HG03571 (cell line): ENCODE measurements around the gene TANC1.
"Not testable (repeated sequence)": the region's sequence is repeated elsewhere in the genome, so short reads cannot be mapped to it uniquely, and the experiment has no call there.

Experiments used
- ATAC-seq: cut with Tn5 transposase; IDR thresholded peaks from one replicate; pipeline ENCODE4 v1.9.1; 2021; ENCODE audit not compliant: unreplicated experiment

Gene TANC1

DNA sequence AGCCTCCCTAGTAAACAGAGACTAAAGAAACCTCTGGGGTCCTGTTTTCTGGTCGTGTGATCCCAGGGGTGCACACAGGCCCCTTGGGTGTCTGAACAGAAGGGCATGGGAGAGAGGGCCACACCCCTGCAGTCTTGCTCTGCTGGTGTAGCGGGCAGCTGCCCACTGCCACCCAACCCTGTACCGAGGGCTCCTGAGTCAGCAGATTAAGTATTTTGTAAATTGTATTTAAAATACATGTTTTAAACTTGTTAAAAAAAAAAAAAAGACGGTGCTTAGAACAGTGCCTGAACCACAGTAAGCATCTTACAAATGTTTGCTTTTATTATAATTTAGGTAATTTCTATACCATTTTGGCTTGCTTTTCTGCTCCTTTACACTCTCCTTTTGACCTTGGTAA, 113.7 kb downstream of the TANC1 start:
- ATAC-seq, result no peak

DNA sequence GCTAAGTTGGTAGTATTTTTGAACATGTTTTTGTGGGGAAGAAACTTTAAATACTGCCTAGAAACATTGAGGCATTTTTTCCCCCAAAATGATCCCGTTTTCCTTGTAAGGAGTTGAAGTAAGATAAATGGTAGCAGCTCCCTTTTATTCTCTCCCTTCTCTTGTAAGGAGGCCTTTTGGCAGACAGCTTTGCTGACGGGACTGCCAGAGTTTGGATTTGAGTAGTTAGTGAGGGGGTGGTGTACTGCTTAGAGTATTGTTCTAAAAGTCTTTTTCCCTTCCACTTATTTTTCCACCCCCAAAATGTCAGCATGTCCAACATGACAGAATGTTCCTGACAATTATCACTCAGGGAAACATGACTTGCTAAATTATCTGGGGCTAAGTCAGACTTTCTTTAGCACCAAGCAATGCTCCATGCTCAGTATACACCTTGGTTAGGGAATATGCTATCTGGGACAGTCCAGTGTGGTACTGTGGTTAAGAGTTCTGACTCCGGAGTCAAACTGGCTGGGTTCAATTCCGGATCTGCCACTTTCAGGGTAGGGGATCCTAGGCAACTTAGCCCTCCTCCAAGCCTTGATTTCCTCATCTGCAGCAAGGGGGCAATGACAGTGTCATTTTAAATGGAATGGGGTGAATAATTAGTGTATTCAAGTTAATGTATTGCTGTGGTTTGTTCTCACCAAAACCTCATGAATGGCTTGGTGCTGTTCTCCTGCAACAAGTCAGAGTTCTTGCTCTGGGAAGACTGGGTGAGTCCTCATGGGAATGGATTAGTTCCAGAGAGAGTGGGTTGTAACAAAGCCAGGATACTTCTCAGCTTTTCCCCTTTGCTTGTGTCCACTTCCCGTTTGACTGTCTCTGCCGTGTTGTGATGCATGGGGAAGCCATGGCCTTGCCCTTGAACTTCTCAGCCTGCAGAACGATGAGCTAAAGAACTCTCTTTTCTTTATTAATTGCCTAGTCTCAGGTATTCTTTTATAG, 116.2 kb downstream of the TANC1 start:
- no peak for ATAC-seq

DNA sequence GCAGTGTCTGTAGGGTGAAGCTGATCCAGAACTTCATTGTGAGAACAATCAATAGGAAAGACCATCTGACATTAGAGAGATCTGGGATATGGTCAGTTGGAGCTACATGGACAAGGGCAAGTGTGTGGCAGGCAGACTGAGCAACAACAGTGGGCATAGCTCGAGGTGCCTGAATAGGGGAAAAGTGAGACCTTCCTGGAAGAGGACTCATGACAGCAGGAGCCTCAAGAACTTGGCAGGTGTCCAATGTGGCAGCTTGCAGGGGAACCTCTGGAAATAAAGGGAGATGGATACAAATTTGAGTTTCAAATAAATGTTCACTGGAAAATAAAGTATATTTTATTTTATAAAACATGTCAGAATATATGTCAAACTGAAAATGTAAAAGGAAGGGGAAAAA, 117.9 kb downstream of the TANC1 start:
- no peak for ATAC-seq

DNA sequence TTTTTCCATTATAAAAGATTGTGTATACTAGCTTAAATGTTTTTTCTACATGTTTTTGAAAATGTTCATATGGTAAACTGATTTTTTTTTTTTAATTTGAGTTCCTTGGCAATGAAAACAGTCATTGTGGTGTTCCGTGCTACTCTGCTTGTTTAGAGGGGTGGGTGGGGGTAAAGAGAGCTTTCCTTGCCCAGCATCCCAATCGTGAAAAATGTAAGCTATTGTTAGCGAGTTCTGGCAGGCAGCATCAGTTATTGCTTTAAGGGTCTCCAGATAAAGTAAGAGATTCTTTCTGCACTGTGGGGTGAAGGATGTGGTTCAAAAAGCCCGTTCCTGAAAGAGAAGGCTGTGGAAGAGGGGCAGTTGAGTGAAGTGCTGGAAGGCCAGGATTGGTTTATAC, 118.4 kb downstream of the TANC1 start:
- ATAC-seq, result no peak

DNA sequence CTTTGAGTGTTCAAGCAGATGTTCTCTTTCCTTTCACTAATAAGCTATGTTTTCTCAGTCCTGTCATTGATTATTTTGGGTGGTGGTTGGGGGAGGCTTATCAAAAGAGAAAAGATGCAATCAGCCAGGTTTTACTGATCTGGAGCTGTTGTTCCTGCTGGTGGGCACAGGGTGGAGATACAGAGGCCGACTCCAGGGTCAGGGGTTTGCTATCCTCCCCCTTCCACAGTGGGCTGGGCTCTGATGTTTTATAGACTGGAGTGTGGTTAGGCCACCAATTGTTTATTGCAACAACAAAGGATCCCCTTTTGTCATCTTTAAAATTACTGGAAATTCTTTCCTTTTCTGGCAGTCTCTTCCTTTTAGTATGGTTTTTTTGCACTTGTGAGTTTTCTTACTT, 120.5 kb downstream of the TANC1 start:
- ATAC-seq, result no peak

DNA sequence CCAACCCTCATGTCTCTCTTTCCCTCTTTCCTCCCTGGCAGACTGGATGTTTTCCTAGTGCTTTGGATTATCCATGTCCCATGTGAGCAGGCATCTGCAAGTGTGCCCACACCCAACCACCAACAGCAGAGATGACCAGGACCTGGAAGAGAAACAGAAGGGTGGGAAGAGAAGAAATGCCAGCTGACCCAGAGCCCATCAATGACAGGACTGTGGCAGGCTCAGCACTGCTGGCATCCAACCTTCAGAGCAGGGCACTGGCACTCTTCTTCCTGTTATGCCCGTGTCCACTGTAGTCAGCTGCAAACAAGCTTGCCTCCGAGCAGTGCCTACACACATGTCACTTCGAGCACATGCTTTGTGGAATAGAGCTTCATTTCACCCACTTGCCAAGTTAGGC, 121.1 kb downstream of the TANC1 start:
- ATAC-seq, result no peak

DNA sequence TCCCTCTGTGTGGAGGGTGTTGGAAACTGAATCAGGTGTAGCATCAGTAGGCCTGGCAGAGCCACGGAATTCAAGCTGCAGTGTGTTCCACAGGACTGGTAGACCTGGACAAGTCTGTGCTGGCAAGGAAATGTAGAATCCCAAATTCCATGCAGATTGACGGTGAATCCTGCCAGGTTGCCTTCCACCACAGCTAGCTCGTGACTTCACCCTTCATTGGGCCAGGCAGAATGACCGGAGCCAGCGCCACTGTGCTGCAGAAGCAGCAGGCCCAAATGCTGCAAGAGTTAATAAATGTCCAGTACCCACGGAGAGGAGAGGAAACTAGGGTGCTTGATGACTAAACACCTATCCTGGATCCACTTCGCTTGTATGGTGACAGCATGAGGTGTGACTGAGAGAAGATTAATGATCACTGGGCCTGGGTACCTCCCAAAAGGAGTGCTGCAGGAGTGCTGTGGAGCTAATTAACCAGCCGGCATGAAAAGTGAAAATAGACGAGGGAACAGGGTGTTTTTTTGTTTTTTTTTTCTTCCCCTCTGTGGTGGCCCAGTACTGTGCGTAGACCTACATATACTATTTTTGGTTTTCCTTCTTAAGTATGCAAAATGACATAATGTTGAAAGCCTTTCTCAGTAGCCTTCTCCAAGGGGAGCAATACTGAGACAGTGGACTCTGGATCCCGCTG, 122.2 kb downstream of the TANC1 start:
- ATAC-seq, result no peak

DNA sequence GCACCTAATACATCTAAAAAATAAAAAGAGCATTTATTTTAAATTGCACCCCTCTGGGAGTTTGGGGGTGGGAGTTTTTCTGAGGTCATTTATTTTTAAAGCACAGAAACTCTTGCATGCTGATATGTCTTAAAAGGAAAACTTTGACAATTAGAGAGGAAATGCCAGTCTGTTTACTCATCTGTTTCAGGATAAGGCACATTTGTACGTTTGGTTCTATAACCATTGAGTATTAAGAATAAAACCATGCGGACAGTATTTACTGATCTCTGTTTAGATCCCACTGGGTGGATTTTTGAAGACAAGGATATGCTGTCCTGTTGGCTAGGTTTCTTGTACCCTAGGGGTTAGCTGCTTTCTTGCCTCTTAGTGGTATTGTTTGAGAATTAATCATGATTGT, 122.9 kb downstream of the TANC1 start:
- no peak for ATAC-seq

DNA sequence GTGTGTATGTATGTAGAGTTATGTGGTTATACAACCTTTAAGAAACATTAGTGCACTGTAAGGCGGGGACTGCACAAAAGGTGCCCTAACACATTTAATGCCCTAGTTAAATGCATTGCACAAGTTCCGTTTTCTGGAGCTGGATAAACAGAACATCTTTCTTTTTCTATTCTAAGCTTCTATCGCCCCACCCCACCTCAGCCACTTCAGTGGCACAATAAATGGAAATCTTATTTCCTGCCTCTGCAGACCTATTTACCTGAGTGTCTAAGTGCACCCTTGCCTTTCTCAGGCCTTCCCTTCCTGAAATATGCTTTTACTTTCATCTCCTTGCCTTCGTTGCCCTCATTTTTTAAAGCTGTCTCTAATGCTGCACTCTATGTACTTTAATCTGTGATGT, 123.5 kb downstream of the TANC1 start:
- no peak for ATAC-seq

DNA sequence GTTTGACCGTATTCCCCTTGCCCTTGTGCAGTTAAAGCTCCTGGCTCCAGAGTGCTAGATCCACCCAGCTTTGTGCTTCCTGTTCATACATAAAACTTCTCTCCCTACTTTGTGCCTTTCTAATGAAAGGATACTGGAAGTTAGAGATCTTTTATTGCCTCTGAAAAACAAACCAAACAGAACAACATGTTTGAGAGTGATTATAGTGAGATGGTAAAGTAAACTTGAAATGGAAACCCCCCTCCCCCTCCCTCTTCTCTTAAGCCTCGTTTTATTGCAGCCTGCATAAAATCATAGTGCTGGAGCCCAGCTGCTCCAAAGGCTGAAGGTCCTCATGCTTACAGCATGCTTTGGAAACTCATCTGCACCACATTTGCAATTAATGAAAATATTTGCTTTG, 125.1 kb downstream of the TANC1 start:
- no peak for ATAC-seq

DNA sequence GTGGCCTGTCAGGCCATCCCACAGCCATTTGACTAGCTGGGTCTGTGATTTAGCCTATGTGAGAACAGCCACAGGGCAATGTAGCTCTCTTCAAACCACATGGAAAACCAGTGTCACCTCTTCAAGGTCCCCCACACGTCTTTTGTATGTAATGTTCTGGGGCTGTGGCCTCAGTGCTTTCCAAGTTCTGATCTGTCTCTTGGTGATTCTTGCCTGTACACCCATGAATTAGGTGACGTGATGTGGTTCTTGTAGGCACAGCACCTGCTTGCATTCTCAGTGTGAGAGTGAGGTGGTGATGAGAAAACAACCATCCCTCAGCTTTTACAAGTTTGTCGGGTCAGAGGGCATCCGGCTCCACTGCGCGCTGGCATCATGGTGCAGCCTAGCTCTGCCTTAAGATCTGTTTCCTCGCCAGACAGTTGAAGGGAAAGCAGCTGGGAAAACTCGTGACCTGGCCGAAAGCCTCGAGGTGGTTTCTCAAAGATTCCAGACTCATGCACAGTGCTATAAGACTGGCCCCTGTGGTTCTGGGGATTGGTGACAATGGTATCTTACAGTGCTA, 125.8 kb downstream of the TANC1 start:
- no peak for ATAC-seq

DNA sequence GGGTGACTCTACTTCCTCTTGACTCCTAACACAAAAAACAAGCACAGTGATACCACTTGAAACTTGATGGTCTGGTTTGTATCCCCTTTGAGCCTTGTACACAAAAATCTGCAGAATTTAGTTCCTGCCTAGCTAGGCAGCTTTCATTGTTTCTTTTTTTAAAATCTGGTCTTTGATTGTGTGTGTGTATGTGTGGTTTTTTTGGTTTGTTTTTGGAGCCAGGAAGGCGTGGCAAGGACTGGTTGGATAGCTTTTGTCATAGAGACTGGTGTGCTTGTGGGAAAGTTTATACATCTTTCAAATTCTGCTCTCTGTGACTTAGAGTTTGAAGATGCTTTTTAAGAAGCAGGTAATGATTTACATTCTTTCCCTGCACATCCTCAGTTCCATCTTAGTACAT, 127.4 kb downstream of the TANC1 start:
- no peak for ATAC-seq

DNA sequence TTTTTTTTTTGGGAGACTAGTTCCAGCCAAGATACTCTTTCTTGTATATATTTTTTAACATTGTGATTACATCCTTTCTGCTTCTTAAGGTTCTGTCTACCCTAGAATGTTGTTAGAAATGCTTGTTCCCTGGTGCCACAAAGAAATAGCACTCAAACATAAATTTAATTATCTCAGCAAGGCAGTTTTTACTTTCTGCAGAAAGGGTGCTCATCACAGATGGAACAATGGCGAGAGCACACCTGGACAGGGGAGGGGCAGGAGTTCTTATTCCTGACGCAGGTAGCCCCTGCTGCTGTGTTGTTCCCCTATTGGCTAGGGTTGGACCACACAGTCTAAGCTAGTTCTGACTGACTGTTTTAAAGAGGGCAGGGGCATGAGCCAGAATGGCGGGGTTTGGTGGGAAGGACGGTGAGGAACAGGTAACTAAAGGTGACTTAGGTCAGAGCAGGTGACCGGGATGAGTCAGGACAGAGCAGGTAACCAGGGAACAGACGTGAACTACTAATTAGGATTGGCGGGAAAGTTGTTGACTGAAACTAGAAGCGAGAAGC, 127.9 kb downstream of the TANC1 start:
- ATAC-seq, result not testable (repeated sequence)

DNA sequence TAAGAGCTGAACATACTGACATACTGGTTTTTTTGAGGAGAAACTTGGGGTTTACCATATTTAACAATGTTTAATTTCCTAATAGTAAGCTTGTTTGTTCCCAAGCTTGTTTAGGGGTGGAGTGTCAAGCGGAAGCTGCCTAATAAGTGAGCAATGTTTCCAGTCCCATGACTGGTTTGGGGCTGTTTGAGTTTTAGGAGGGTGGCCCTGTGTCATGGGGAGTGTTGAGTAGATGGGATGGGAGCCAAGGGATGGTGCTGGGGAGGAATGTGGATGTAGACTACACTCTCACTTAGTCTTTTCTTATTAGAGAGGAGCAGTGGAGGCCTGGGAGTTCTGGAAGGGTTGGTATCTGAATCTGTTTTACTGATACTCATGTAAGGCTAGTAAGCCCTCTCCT, 128.5 kb downstream of the TANC1 start:
- no peak for ATAC-seq

DNA sequence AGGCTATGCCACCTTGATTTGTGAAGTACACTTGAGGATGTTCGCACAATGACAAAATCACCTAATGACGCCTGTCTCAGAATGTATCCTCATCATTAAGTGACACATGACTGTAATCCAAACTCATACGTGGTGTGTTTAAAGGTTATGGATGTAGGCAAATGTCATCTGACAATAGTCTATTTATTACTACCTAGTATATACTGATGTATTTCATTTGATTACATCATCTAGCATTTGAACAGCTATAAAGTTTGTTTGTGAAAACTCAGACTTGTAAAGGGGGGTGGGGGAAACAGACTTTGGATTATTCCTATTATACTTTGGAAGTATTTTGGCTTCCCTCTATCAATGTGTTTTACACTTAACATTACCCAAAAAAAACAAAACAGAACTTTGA, 129.9 kb downstream of the TANC1 start:
- ATAC-seq, result no peak

DNA sequence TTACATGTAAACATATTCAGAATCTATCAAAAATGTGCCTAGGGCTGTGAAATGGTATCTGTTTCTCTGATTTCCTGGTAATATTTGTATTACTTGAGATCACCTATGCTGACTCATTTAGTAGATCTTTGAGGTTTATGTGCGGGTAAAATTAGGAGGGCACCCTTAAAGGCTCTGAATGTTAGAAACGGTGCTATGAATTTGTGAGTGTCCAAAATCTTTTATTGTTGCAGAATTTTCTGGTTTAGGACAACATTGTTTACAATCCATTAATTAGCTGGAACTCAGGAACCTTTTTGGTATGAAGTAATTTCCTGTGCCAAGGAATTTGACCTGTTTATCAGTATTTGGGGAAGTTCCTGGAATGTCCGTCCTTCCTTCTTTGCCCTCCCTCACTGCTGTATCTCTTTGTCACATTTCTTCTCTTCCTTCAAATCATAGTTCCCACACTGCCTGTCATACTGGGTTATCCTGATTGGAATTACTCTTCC, 130.5 kb downstream of the TANC1 start:
- ATAC-seq, result no peak

DNA sequence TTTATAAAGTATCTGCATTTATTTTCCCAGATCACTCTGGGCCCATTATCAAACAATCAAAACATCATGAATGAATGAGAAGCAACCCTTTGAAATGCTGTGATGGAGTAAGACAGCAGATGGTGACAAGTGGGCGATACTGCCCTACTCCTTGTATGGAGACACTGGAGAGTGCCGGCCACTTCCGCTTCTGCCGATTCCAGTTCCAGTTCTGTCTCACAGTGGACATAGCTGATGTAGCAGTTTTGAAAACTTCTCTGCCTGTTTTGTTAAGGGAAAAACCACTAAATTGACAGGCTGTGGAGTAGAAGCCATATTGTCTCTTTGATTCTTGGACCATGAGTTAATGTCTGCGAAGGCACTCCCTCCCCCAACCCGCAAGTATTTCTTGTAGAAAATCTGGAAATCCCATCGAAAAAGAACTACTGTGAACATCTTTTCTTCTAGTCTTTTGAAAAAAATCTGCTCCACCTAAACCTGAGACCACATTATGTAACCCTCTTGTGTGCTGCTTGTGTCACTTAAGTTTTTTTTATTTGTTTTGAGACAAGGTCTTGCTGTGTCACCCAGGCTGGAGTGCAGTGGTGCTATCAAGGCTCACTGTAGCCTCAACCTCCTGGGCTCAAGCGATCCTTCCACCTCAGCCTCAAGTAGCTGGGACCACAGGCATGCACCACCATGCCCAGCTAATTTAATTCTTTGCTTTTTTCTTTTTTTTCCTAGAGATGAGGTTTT, 133.5 kb downstream of the TANC1 start:
- no peak for ATAC-seq

DNA sequence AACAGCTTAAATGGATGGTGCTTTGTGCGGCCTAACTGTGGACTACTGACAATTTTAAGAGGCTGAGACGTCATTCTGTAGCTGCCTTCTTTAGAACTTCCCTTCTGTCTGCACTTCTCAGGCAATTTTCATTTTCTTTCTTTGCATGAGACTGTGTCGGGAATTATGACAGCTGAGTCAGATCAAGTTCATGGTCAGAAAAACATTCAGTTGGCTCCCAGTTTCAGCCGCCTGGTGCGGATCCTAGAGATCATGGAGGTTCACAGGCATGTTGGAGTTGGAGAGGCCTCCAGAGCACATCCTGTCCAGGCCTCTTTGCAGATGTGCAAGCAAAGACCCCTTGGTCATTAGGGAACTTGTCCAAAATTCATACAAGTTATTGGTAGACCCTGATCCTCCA, 135.0 kb downstream of the TANC1 start:
- ATAC-seq, result no peak

DNA sequence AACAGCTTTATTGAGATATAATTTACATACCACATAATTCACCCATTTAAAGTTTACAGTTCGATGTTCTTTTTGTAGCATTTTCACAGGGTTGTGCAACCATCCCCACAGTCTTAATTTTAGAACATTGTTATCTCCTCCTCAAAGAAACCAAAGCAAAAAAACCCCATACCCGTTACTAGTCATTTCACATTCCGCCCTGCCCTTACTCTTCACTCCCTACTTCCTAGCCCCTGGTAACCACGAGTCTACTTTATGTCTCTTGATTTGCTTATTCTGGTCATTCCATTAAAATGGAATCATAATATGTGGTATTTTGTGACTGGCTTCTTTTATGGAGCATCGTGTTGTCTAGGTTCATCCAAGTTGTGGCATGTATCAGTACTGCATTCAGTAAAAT, 137.7 kb downstream of the TANC1 start:
- ATAC-seq, result no peak

DNA sequence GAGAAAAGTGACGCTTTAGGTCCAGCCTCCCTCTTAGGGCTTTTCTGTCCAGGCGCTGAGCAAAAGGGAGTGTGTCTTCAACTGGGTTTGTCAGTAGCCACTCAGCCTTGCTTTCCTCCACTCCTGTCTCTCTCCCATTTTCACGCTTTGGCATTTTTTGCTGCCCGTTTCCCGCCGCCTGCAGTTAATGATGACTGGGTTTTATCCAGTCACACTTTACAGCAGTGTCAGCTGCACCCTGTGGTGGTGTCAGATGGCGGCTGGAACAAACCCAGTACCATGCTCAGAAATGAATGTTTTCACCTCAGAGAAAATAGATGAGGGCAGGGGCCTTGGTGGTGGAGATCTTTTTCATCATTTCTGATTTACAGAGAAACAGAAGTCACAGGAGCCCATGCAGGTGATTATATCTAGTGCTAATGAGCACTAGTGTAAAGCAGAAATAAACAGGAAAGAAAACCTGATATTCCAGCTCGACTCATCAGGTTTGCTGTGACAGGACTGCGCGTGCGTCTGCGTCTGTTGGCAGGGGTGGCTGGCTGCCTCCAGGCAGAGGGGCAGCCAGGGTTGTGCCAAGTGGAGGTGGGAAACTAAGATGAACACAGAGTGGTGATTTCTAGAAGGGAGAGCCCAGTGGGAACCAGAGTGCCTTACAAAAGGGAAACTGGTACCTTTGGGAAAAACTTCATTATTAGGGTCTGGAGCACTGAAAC, 139.9 kb downstream of the TANC1 start:
- ATAC-seq, result no peak
